NK-92 (cell line): ENCODE data around the gene TRIM27.
"Not testable (repeated sequence)": the region's sequence is repeated elsewhere in the genome, so short reads cannot be mapped to it uniquely, and the experiment has no call there.

Source experiments
- DNase-seq: peaks from one replicate; lab custom pipeline; 2025; ENCODE audit not compliant: unreplicated experiment; lab: John Stamatoyannopoulos, UW

Gene TRIM27

GRCh38 chr6:28923318-28924102 is at the start of gene TRIM27:
Gene TRIM27 (minus strand): TSS chr6:28923985. CDS start chr6:28923632, 353 bp downstream.
- DNase-seq, result no peak

- not testable (repeated sequence) for DNase-seq
These were observed 46.3 kb upstream of the TRIM27 start for GRCh38 chr6:28970056-28970455.

GRCh38 chr6:28969129-28969528 is 45.3 kb upstream of the TRIM27 start:
- no peak for DNase-seq

GRCh38 chr6:28968476-28968875 is 44.7 kb upstream of the TRIM27 start:
- DNase-seq, result no peak

GRCh38 chr6:28965706-28966105 is 41.9 kb upstream of the TRIM27 start:
- no peak for DNase-seq

GRCh38 chr6:28960846-28961500 is 37.2 kb upstream of the TRIM27 start:
- DNase-seq, result no peak

GRCh38 chr6:28958561-28959243 is 34.9 kb upstream of the TRIM27 start:
- not testable (repeated sequence) for DNase-seq

- not testable (repeated sequence) for DNase-seq
These were observed 34.1 kb upstream of the TRIM27 start for GRCh38 chr6:28957795-28958314.

- no peak for DNase-seq
These were observed 32.5 kb upstream of the TRIM27 start for GRCh38 chr6:28956331-28956730.

GRCh38 chr6:28953585-28954258 is 29.9 kb upstream of the TRIM27 start:
- DNase-seq, result no peak

- no peak for DNase-seq
These were observed 29.3 kb upstream of the TRIM27 start for GRCh38 chr6:28953039-28953584.

GRCh38 chr6:28949656-28950195 is 25.9 kb upstream of the TRIM27 start:
- not testable (repeated sequence) for DNase-seq

- no peak for DNase-seq
These were observed 25.1 kb upstream of the TRIM27 start for GRCh38 chr6:28948782-28949486.

- DNase-seq, result no peak
These were observed 24.1 kb upstream of the TRIM27 start for GRCh38 chr6:28947831-28948270.

- no peak for DNase-seq
These were observed 23.4 kb upstream of the TRIM27 start for GRCh38 chr6:28947067-28947765.

GRCh38 chr6:28945349-28945748 is 21.6 kb upstream of the TRIM27 start:
- no peak for DNase-seq

- DNase-seq, result no peak
These were observed 20.7 kb upstream of the TRIM27 start for GRCh38 chr6:28944412-28944865.

GRCh38 chr6:28943557-28944411 is 20.0 kb upstream of the TRIM27 start:
- DNase-seq, result no peak
